Choroid plexus epithelial cell (primary cell): ENCODE measurements around the gene CATSPER3.

Experiments used
- DNase-seq: peaks from one replicate; pipeline ENCODE4 v3.0.0-alpha.2; 2010; ENCODE audit warnings: low read depth
- H3K4me3 ChIP-seq: 2 replicates; pipeline ENCODE4 v1.5.1; 2011; ENCODE audit warnings: low read depth, mild to moderate bottlenecking, control low read depth, low read length, moderate library complexity
- CTCF ChIP-seq: conservative IDR thresholded peaks from 2 replicates; pipeline ENCODE4 v1.5.1; 2011; ENCODE audit warnings: low read depth, mild to moderate bottlenecking, control low read depth, inconsistent platforms, low read length, moderate library complexity

CATSPER3 gene

GRCh38 chr5:134967607-134968006 is at the start of gene CATSPER3:
Gene CATSPER3 (plus strand): TSS chr5:134967907. CDS start chr5:134967992, 85 bp downstream.
- no peak for TF ChIP-seq CTCF
- H3K4me3 ChIP-seq, result no peak within 1 kb of the TSS
- DNase-seq, result no peak

- no peak for TF ChIP-seq CTCF
- no peak for DNase-seq
Measured at GRCh38 chr5:134918861-134919260, 48.8 kb upstream of the CATSPER3 start.

GRCh38 chr5:134920848-134921575 is 46.7 kb upstream of the CATSPER3 start:
- TF ChIP-seq CTCF, result no peak
- no peak for DNase-seq
- no peak overlapping the region for H3K4me3 ChIP-seq

More at GRCh38 chr5:134918861-134919260, 48.8 kb upstream of the CATSPER3 start:
- H3K4me3 ChIP-seq, result no peak overlapping the region

GRCh38 chr5:134932508-134932907 is 35.2 kb upstream of the CATSPER3 start:
- no peak for DNase-seq
- no peak overlapping the region for H3K4me3 ChIP-seq
- TF ChIP-seq CTCF, result no peak

GRCh38 chr5:134934202-134934601 is 33.5 kb upstream of the CATSPER3 start:
- no peak for TF ChIP-seq CTCF
- H3K4me3 ChIP-seq, result no peak overlapping the region
- DNase-seq, result no peak

- TF ChIP-seq CTCF, result no peak
- DNase-seq, result no peak
- no peak overlapping the region for H3K4me3 ChIP-seq
Measured at GRCh38 chr5:134935711-134936602, 31.8 kb upstream of the CATSPER3 start.
